NCI-H510A (cell line): ENCODE results near the gene MIPEP.

Experiments used
- DNase-seq: peaks from one replicate; lab custom pipeline; 2025; lab: John Stamatoyannopoulos, UW

The MIPEP gene

DNA sequence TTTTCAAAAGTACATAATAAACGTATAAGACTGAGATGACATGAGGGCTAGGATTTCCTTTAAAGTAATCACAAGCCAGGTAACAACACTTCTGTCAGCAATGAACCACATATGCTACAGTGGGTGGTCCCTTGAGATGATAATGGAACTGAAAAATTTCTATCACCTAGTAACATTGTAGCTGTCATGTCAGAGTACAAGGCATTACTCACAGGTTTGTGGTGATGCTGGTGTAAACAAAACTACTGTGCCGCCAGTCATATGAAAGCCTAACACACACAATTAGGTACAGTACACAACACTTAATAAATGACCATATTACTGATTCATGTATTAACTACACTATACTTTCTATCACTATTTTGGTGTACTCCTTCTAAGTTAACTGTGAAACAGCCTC lies 36.8 kb downstream of the MIPEP start:
- DNase-seq = no peak

DNA sequence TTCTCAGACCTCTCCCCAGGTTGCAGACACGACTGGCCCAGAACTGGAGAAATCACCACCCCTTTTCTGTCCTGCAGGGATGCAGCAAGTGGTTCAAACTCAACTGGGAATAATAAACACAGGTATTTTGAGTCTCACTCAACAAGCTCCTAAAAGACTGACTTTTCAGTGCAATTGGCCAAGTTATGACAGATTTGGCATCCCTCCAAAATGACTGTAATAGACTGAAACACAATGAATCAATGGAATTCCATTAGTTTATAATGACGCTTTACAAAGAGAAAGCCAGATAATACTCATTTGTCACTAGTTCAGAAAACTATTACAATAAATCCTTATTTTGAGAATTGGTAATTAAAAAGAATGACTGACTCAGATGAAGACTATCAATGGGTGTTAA lies 38.1 kb downstream of the MIPEP start:
- DNase-seq = no peak

DNA sequence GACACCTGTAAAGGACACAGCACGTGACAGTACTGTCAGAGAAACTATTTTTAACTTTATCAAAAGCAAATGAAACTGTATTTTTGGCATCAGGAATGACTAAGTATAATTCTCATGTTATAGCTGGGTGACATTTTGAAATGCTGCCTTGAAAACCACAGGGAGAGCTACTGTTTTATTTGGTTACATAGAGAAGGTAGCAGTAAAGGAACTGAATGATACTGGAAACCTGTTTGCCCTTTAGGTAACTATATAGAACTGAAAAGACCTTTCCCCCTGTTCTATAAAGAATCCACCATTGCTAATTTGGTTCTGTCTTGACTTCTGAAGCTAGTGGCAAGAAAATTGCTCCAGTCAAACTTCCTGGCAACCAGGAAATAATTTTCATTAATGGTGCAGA lies 39.1 kb downstream of the MIPEP start:
- DNase-seq = no peak

DNA sequence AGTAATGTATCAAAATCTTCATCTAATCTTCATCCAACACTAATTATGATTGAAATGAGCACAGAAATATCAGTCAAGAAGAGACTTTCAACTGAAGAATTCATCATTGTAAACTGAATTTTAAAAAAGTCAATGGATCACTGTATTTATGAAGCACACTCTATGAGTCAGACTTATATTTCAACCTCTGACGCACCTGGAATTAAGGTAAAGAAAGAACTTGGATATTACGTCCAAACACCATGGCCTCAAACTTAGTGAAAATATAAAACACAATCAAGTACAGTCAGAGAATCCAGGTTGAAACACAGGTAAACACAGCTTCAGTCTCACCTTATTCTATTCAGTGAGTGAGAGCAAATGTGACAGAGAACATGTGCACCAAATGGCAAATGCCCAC lies 39.5 kb downstream of the MIPEP start:
- DNase-seq = no peak

DNA sequence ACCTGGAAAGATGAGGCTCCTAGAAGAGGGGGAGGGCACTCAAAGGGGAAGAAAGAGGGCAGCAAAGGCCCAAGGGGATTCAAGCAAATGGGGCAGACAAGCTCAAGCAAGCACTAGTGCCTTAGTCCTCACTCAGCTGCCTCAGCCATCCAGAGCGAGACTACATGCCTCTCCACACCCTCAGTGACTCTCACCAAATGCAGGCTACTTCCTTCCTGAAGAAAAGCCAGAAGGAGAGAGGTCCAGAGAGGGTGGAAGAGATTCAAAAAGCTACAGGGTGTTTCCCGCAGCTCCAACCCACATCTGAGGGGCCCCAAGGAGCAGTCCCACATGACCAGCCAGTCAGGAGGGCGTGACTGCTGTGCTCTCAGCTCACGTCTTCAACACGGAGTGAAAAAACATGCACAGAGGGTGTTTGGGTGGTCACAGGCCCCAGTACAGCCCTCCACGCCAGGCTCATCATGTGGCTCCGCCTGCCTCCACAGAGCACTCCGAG lies 40.5 kb downstream of the MIPEP start:
- no peak for DNase-seq

DNA sequence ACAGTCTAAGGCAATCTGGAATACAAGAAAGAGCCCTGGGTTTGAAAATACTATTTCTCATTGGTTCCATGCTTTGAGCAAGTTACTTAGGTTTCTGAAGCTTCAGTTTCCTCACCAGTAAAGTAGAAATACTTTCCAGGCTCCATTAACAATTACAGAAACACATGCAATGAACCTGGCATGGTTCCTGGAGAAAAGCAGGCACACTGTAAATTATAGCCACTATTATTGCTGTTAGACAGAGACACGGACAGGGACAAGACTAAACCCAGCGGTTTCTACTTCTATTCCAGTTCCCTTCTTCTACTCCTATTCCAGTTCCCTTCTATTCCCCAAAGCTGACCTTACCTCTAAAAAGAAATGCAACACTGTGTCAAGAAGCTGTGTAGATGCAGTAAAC lies 41.2 kb downstream of the MIPEP start:
- DNase-seq = no peak

DNA sequence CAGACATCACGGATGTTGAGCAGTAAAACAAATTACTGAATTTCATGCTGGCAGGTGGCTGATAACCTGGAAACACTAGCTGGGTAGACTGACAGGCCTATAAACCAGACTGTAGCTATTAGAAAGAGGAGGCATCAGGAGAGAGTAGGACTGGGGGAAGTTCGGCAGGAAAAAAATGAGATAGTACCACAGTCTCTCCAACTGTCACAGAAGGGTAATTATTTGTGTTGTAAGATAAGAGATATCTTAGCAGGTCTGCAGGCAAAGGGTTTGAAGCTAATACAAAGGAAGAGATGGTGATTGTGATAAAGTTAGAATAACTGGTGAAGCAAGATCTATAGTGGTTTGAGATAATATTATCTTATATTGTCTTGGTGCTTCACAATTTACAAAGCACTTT lies 41.7 kb downstream of the MIPEP start:
- no peak for DNase-seq

DNA sequence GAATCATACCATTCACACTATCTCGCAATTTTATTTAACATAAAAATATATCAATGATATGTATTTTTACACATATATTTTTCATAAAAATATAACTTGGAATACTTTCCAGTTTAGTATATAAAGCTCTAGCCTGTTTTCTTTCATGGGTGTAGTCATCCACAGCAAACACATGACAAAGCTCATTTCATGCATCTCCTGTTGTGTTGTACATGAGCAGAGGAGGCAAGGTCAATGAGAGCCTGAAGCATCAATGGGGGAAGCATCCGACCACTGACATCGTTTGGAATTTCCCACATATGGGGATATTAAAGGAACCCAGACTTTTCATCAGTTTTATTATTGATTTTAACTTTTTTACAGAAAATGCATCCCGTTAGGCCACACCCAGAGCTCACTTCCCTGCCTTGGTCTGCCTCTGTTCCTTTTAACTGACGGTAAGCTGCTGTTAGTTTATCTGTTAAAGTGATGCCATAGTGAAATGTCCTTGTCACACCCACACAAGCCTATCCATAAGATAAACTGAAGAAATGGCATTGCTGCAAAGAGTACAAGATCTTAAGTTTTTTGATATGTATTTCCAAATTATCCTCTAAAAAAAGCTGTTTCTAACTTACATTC lies 44.0 kb downstream of the MIPEP start:
- no peak for DNase-seq

DNA sequence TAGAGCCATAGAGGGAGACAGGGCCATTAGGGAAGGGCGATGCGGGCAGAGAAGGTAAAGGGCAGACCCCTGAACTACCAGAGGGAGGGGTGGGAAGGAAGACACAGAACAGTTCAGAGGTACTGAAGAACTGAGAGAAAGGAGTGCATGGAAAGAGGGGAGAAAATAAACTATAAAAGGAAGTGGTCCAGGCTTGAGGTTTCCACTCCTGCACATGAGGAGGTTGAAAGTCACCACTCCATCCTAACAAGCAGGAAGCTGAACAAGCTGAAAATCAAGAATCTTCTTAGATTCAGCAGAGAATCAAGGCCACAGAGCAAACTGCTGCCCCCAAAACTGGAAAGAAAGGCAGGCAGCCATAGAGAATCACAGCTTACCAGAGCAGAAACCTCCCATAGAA lies 45.1 kb downstream of the MIPEP start:
- no peak for DNase-seq

DNA sequence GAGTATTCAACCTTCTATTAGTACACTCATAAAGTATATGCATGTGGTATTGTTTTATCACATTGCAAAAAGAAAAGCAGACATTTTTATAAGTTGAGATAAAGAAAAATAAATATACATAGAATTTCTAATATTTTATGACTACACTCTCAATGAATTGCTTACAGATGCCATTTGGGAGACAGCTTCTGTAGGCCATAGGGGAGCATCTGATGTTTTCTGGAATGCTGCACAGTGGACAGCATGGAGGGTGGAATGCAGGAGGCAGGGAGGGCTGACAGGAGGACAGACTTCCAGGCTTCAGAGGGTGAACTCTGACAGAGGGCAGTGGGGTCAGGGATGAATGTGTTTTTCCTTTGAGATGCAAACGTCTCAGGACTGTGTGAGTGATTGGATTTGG lies 45.8 kb downstream of the MIPEP start:
- no peak for DNase-seq

DNA sequence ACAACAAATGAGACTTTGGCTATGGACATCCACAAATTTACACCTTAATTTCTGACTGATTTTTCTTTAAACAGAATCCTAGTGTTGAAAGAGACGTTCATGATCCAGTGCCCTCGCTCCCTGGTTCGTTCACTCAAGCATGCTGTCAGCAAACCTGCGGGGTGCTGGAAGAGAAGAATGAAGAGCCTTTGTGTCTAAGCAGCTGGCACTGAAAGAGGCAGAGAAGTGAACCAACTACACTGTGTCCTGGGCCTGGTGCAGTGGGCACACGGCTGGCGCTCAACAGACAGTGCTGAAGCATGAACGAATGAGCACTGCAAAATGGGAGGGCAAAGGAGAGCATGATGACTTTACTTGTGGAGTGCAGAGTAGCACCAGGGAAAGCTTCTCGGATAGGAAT lies 46.8 kb downstream of the MIPEP start:
- no peak for DNase-seq

DNA sequence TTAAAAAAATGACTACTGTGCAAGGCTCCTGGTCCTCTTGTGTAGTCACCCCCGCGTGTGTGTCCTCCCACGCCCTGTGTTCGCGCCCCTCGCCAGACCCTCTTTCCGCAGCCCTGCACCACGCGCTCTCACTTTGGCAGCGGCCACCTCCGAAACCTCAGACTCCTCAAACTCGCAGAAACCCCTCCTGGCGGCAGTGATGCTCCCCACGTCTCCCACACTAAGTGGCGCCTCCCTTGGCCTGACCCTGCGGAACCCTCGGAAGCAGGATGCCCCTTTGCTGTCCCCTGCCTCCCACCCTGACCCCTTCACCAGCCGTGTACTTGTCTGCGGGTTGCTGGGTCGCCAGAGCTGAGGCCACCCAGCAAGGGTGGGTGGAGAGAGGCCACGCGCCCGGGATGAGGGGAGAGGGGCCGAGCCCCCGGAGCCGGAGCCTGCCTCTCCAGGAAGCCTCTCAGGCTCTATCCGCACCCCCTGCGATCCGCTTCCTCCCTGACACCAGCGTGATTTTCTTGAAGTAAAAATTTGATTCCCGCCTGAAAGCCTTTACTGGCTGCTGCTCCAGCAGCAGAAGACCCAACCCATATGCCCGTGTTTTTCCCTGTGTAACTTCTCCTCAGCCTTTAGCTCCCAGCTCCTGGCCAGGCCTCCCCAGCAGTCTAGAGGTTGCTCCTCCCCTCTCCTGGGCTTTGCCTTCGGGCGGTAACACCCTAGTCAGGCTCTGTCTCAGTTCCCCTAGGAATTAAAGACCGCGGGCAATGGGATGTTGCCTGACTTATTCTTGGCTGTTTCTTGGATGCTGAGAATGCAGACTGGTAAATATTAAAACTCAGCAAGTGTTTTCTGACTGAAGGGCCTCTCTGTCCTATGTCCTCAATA lies 55.2 kb downstream of the MIPEP start:
- DNase-seq = no peak

DNA sequence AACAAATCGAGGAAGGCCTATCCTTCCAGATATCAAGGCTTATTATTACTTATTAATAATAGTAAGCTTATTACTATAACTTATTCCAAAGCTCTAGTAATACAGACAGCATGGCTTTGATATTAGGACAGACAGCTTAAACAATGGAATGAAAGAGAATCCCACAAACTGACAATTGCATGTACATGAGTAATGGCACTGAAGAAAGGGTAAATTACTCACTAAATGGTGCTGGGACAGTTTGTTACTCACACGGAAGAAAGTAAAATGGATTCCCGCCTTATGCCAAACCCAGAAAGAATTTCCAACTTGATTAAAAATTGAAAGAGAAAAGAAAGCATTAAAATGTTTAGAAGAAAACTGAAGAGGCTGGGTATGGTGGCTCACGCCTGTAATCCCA lies 60.3 kb downstream of the MIPEP start:
- no peak for DNase-seq

DNA sequence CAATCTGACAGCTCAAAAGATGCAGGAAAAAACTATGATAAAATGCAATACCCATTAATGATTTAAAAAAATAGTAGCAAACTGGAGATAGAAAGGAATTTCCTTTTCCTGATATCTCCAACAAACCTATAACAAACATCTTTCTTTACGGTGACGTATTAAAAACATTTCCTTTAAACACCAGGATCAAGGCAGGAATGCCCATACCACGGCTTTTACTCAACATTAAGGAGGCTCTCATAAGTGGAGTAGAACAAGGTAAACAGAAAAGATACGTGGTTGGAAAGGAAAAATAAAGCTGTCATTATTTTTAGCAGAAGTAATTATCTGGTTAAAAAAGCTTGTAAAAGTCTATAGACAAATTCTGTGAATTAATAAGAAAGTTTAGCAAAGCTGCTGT lies 61.1 kb downstream of the MIPEP start:
- DNase-seq = no peak

DNA sequence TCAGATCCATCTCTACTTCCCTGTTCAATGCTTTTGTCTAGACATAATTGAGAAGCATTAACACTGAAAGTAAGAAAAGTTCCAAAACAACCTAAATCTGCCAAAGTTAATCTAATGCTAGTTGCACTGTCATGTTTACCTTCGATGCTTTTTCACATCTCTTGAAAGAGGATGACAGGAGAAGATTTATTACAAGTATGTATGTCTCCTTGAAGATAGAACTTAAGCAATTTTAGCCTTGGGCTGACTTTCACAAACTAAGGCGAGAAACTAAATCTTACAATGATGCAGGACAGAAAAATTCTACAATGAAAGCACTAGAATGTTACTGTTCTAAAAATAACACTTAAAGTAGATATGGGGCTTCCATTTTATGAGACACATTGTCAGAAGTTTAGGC lies 64.0 kb downstream of the MIPEP start:
- no peak for DNase-seq

DNA sequence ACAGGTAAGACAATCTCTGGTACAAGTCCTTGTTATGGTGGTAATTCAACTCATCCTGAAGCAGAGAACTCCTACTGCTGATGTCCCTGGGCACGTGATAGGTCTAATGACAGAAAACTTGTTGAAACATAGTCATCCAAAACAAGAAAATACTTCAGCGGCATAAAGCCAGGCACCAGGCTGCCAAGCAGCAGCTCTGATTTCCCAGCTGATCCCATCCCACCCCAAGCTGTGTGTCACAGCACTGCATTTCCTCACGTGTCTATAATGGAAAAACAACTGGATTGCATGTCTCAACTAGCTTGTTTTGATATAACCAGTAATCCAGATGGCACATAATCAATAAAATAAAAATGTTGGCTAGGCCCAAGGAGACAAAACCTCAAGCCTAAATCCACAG lies 64.8 kb downstream of the MIPEP start:
- no peak for DNase-seq

DNA sequence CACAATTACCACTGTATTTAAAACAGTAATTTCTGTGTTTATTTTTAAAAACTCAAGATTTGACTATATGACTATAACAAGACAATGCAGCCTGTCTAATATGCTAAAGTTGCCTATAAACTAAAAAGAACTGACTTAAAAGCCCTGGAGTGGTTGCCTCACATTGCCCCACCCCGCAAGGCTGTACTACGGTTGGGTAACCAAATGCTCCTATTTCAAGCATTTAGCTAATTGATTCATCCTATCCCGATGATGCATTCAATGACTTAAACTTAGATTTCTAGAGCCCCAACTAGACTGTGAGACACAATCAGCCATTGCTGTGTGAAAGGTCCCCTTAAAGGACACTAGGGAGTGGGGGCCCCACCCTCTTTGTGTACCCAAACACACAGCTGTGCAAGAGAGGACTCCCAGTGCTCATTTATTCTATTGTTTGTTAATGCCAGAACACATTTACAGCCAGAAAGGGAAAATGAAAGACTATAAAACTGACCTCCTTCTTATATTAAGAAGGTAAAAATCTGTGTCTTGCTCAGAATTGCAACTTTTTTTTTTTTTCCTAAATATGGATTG lies 66.9 kb downstream of the MIPEP start:
- DNase-seq = no peak

DNA sequence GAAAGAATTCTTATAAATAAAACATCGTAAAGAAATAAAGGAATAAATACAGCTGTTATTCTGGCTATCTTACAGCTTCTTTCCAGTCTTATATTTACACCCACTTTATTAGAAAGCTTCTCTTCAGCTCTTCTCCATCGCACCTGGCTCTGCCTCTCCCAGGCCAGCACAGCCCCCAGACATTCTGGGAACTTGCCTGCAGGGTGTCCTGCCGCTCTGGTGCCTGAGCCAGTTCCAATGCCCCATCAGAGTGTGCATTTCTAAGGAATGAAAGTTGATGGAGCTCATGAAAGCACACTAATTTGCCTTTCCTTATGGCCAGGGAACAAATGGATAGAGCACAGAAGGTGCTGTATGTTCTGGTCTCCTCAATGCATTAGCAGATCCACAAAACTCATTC lies 68.7 kb downstream of the MIPEP start:
- no peak for DNase-seq

DNA sequence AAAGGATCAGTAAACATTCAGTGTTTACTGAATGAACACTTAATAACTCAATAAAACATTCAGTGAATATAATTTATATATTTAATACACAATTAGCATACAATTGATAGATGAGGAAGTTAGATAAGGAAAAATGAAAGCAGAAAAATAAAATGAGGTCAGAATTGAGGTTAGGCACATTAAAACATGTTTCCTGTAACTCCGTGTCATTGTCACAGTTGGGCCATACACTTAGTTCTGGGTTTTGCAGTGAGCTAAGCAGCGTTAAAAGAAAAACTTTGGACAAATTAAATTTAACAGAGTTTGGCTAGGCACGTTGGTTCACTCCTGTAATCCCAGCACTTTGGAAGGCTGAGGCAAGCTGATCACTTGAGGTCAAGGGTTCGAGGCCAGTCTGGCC lies 71.4 kb downstream of the MIPEP start:
- no peak for DNase-seq

DNA sequence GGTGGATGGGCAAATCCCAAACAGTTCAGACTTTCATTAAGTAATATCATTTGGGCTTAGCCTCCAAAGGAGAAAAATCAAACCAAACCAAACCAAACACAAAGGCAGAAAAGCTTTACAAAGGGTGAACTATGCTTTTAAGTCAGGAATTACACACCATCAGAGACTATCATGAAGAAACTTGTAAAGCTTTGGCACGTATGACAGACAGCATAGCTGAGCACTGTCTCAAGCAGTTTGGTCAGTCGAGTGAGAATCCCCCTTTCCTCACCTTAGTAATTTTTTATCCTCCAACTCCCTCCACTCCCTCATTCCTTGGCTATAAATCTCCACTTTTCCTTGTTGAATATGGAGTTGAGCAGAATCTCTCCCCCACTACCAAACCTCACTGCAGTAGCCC lies 72.1 kb downstream of the MIPEP start:
- no peak for DNase-seq

DNA sequence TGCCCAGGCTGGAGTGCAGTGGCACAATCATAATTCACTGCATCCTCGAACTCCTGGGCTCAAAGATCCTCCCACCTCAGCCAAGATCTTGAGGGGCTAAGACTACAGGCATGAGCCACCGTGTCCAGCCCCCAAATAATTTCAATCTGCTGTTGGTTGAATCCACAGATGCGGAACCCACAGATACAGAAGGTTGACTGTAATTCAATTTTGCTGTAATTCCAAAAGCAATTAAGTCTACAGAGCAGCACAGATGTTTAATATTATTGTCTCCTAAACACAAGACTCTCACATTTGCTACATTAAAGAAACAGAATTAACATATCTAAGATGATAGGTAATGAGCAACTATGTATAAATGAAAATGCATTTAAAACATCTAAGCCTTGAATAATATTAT lies 75.6 kb downstream of the MIPEP start:
- DNase-seq = no peak

DNA sequence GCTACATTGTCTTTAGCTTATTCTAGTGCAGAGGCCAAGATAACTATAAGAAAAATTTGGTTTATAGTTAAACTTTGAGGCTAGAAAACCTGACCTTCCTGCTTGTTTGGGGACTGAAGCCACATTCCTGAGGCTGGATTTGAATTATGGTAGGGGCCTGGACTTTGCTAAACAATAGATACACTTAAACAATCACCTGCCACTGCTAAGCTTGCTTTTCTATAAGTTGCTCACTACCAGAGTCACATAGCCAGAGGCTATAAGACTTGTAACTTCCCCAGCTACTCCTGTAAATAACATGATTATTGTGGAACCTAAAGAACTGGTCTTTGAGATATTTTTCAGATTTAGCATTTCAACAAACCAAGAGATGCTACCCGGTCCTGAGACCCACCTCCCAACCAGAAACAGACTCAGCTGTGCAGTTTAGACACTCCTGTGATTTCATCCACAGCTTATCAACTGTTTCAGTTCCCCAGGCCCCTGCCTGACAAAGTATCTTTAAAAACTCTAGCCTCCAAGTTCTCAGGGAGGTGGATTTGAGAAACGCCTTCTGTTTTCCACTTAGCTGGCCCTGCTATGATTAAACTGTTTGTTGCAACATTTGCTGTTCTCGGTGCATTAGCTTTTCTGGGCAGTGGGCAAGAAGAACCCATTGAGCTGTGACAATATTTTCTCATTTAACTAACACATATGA lies 77.7 kb downstream of the MIPEP start:
- DNase-seq = no peak
